Measurements from ENCODE around the gene BLZF1. TPM values are rescaled to one million over a fixed set of nuclear protein-coding genes. Genes with fewer than 3 reads are reported as not detected.
"Not testable (repeated sequence)": the region's sequence is repeated elsewhere in the genome, so short reads cannot be mapped to it uniquely, and the experiment has no call there.

Gene BLZF1
- total and polyA plus RNA-seq, 4 experiments from 2014 or later: 11.5 to 23.8 (median 17.1) TPM

- Histone ChIP-seq H3K36me3 (ENCODE audit: insufficient read depth, low read length) (no peaks in the 10 kb centered on the region), H3K27me3 (ENCODE audit: insufficient read depth, low read length) (no peaks in the 10 kb centered on the region), H3K9me3 (ENCODE audit: control insufficient read depth in 1 of 2, low read length in 2 of 2) (no peaks in the 10 kb centered on the region), H3K4me1 (ENCODE audit: insufficient read depth, low read length) (no peaks in the 10 kb centered on the region), H3K4me3 (ENCODE audit: low read length in 2 of 2) (no peak overlapping the region), H3K27ac (ENCODE audit: low read depth, low read length) (no peak overlapping the region)
- Mint-ChIP-seq H3K9me3 (peaks cover 0 to 29% (median 20%) of the 10 kb centered on the region in 8 donors), H3K4me1 (peaks cover 0 to 4% (median 0%) of the 10 kb centered on the region in 4 donors), H3K27ac (no peak overlapping the region), H3K27me3 (no peaks in the 10 kb centered on the region), H3K36me3 (peaks cover 17 to 39% of the 10 kb centered on the region in 2 donors), H3K4me3 (no peak overlapping the region)
- no peak for DNase-seq
- CTCF ChIA-PET (ENCODE audit: partially characterized antibody): interaction anchor here (1.4 kb wide), 1 partner anchor 10 kb away, joined by 3 read pairs; no protein-coding TSS in a partner anchor
- POLR2A ChIA-PET (ENCODE audit: partially characterized antibody): no interaction called here
- intact Hi-C loops (cut with micrococcal nuclease): no loop called here
These were observed 41.1 kb upstream of the BLZF1 start for GRCh38 chr1:169326956-169327268.

GRCh38 chr1:169327875-169328274 lies 40.1 kb upstream of the BLZF1 start:
- no peaks in the 10 kb centered on the region for H3K27me3 ChIP-seq (ENCODE audit: insufficient read depth, low read length)
- Mint-ChIP-seq H3K9me3 (peaks cover 0 to 35% (median 22%) of the 10 kb centered on the region in 8 donors), H3K27ac (no peak overlapping the region), H3K4me1 (peaks cover 0 to 6% (median under 1%) of the 10 kb centered on the region in 4 donors), H3K27me3 (no peaks in the 10 kb centered on the region), H3K36me3 (peaks cover 17 to 40% of the 10 kb centered on the region in 2 donors), H3K4me3 (peak overlapping the region in 1 of 8 donors; percentile 21)
- ChIA-PET CTCF (ENCODE audit: partially characterized antibody) (interaction anchor here (1.4 kb wide), 1 partner anchor 9 kb away, joined by 3 read pairs; no protein-coding TSS in a partner anchor), POLR2A (ENCODE audit: partially characterized antibody) (no interaction called here)
- H3K4me3 ChIP-seq (ENCODE audit: low read length in 2 of 2): no peak overlapping the region
- intact Hi-C loops (cut with micrococcal nuclease): no loop called here
- no peak for DNase-seq
- no peak overlapping the region for H3K27ac ChIP-seq (ENCODE audit: low read depth, low read length)
- H3K36me3 ChIP-seq (ENCODE audit: insufficient read depth, low read length): no peaks in the 10 kb centered on the region
- H3K9me3 ChIP-seq (ENCODE audit: control insufficient read depth in 1 of 2, low read length in 2 of 2): no peaks in the 10 kb centered on the region
- no peaks in the 10 kb centered on the region for H3K4me1 ChIP-seq (ENCODE audit: insufficient read depth, low read length)

GRCh38 chr1:169329383-169329782 lies 38.6 kb upstream of the BLZF1 start:
- no peaks in the 10 kb centered on the region for H3K27me3 Mint-ChIP-seq
- peaks cover 0 to 38% (median 22%) of the 10 kb centered on the region in 8 donors for H3K9me3 Mint-ChIP-seq
- intact Hi-C loops (cut with micrococcal nuclease): no loop called here
- Histone ChIP-seq H3K4me3 (ENCODE audit: low read length in 2 of 2) (no peak overlapping the region), H3K27me3 (ENCODE audit: insufficient read depth, low read length) (no peaks in the 10 kb centered on the region), H3K4me1 (ENCODE audit: insufficient read depth, low read length) (no peaks in the 10 kb centered on the region), H3K27ac (ENCODE audit: low read depth, low read length) (no peak overlapping the region), H3K36me3 (ENCODE audit: insufficient read depth, low read length) (no peaks in the 10 kb centered on the region), H3K9me3 (ENCODE audit: control insufficient read depth in 1 of 2, low read length in 2 of 2) (no peaks in the 10 kb centered on the region)
- peaks cover 16 to 40% of the 10 kb centered on the region in 2 donors for H3K36me3 Mint-ChIP-seq
- ChIA-PET CTCF (ENCODE audit: partially characterized antibody) (no interaction called here), POLR2A (ENCODE audit: partially characterized antibody) (no interaction called here)
- H3K4me3 Mint-ChIP-seq: peak overlapping the region in 1 of 8 donors; percentile 15
- peaks cover 0 to 12% (median 5%) of the 10 kb centered on the region in 4 donors for H3K4me1 Mint-ChIP-seq
- no peak overlapping the region for H3K27ac Mint-ChIP-seq
- DNase-seq: no peak

GRCh38 chr1:169330927-169331326 lies 37.1 kb upstream of the BLZF1 start:
- peaks cover 0 to 14% (median 7%) of the 10 kb centered on the region in 4 donors for H3K4me1 Mint-ChIP-seq
- intact Hi-C loops (cut with micrococcal nuclease): no loop called here

GRCh38 chr1:169334727-169335126 lies 33.3 kb upstream of the BLZF1 start:
- peaks cover 0 to 16% (median 12%) of the 10 kb centered on the region in 4 donors for H3K4me1 Mint-ChIP-seq
- H3K9me3 ChIP-seq (ENCODE audit: control insufficient read depth in 1 of 2, low read length in 2 of 2); H3K27me3 Mint-ChIP-seq; H3K27ac Mint-ChIP-seq; H3K27ac ChIP-seq (ENCODE audit: low read depth, low read length); DNase-seq; POLR2A ChIA-PET (ENCODE audit: partially characterized antibody); H3K27me3 ChIP-seq (ENCODE audit: insufficient read depth, low read length); H3K4me3 ChIP-seq (ENCODE audit: low read length in 2 of 2); intact Hi-C loops (cut with micrococcal nuclease); CTCF ChIA-PET (ENCODE audit: partially characterized antibody); H3K4me3 Mint-ChIP-seq; H3K36me3 ChIP-seq (ENCODE audit: insufficient read depth, low read length); H3K4me1 ChIP-seq (ENCODE audit: insufficient read depth, low read length): not testable (repeated sequence)
- H3K36me3 Mint-ChIP-seq: peaks cover 25 to 49% of the 10 kb centered on the region in 2 donors
- H3K9me3 Mint-ChIP-seq: peaks cover 0 to 32% (median 15%) of the 10 kb centered on the region in 8 donors

More at GRCh38 chr1:169330927-169331326, 37.1 kb upstream of the BLZF1 start:
- Histone ChIP-seq H3K9me3 (ENCODE audit: control insufficient read depth in 1 of 2, low read length in 2 of 2) (no peaks in the 10 kb centered on the region), H3K27ac (ENCODE audit: low read depth, low read length) (no peak overlapping the region), H3K27me3 (ENCODE audit: insufficient read depth, low read length) (no peaks in the 10 kb centered on the region), H3K4me1 (ENCODE audit: insufficient read depth, low read length) (no peaks in the 10 kb centered on the region), H3K36me3 (ENCODE audit: insufficient read depth, low read length) (no peaks in the 10 kb centered on the region), H3K4me3 (ENCODE audit: low read length in 2 of 2) (no peak overlapping the region)
- Mint-ChIP-seq H3K4me3 (no peak overlapping the region), H3K27ac (no peak overlapping the region), H3K9me3 (peaks cover 0 to 44% (median 22%) of the 10 kb centered on the region in 8 donors), H3K27me3 (no peaks in the 10 kb centered on the region), H3K36me3 (peaks cover 29 to 51% of the 10 kb centered on the region in 2 donors)
- POLR2A ChIA-PET (ENCODE audit: partially characterized antibody): no interaction called here
- no peak for DNase-seq
- CTCF ChIA-PET (ENCODE audit: partially characterized antibody): no interaction called here

GRCh38 chr1:169336947-169337715 lies 30.9 kb upstream of the BLZF1 start:
- H3K4me1 ChIP-seq (ENCODE audit: insufficient read depth, low read length); POLR2A ChIA-PET (ENCODE audit: partially characterized antibody); H3K27me3 Mint-ChIP-seq; intact Hi-C loops (cut with micrococcal nuclease); H3K9me3 ChIP-seq (ENCODE audit: control insufficient read depth in 1 of 2, low read length in 2 of 2); H3K27ac ChIP-seq (ENCODE audit: low read depth, low read length); DNase-seq; H3K36me3 ChIP-seq (ENCODE audit: insufficient read depth, low read length); H3K4me3 ChIP-seq (ENCODE audit: low read length in 2 of 2); H3K27me3 ChIP-seq (ENCODE audit: insufficient read depth, low read length); H3K4me3 Mint-ChIP-seq; H3K27ac Mint-ChIP-seq: not testable (repeated sequence)
- Mint-ChIP-seq H3K9me3 (peaks cover 0 to 13% (median 5%) of the 10 kb centered on the region in 8 donors), H3K4me1 (peaks cover 0 to 18% (median 12%) of the 10 kb centered on the region in 4 donors), H3K36me3 (peaks cover 20 to 49% of the 10 kb centered on the region in 2 donors)
- CTCF ChIA-PET (ENCODE audit: partially characterized antibody): interaction anchor here (0.9 to 2.8 kb wide), 4 partner anchors 10 to 995 kb away, joined by 3 to 19 read pairs (median 4); no protein-coding TSS in a partner anchor

GRCh38 chr1:169338617-169339016 lies 29.4 kb upstream of the BLZF1 start:
- H3K36me3 Mint-ChIP-seq: peaks cover 17 to 45% of the 10 kb centered on the region in 2 donors
- H3K27me3 Mint-ChIP-seq: no peaks in the 10 kb centered on the region
- intact Hi-C loops (cut with micrococcal nuclease): no loop called here
- H3K4me1 Mint-ChIP-seq: peaks cover 0 to 16% (median 10%) of the 10 kb centered on the region in 4 donors
- Histone ChIP-seq H3K27ac (ENCODE audit: low read depth, low read length) (no peak overlapping the region), H3K27me3 (ENCODE audit: insufficient read depth, low read length) (no peaks in the 10 kb centered on the region), H3K4me3 (ENCODE audit: low read length in 2 of 2) (no peak overlapping the region), H3K4me1 (ENCODE audit: insufficient read depth, low read length) (no peaks in the 10 kb centered on the region), H3K36me3 (ENCODE audit: insufficient read depth, low read length) (no peaks in the 10 kb centered on the region), H3K9me3 (ENCODE audit: control insufficient read depth in 1 of 2, low read length in 2 of 2) (no peaks in the 10 kb centered on the region)
- no peak for DNase-seq
- POLR2A ChIA-PET (ENCODE audit: partially characterized antibody): no interaction called here
- peak overlapping the region in 3 of 7 donors; percentile 2 to 39 (median 8) for H3K27ac Mint-ChIP-seq
- H3K4me3 Mint-ChIP-seq: no peak overlapping the region
- CTCF ChIA-PET (ENCODE audit: partially characterized antibody): interaction anchor here (2.8 kb wide), 1 partner anchor 10 kb away, joined by 19 read pairs; no protein-coding TSS in a partner anchor
- H3K9me3 Mint-ChIP-seq: peaks cover 0 to 11% (median 4%) of the 10 kb centered on the region in 8 donors
